ENCODE results near the gene POP4.
"Not testable (repeated sequence)": the region's sequence is repeated elsewhere in the genome, so short reads cannot be mapped to it uniquely, and the experiment has no call there.

Gene POP4

DNA sequence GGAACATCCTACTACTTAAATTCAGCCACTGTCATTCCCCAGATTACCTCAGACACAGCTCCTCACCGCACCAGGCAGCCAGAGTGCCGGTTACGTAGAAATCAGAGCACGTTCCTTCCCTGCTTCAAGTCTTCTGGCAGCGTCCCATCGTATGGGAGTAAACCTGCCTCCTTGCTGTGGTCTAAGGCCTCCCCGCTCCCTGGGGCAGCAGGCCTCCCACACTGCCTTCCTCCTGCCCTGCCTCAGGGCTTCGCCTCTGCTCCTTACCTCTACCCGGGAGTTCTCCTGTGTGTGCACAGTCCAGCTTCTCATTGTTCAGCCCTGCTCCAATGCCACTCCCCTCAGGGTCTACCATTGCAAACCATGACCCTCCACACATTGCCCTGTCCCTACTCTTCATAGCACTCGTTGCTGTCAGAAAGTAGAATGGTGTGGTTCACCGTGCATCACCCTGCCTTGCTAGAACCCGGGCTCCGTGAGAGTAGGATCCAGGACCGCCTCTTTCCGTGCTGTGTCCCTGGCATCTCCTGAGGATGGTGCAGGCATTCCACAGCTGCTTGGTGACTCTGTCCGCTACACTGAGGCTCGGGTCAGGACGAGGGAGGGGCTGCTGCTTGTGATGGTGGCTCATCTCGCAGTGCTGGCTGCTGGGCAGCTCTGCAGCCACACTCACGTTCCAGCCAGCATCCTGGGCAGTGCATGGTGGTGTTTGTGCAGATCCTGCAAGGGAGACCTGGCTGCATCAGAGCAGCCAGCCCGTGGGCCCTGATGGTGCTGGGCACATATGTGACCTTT, 6.9 kb downstream of the POP4 start:
- no peak for DNase-seq

DNA sequence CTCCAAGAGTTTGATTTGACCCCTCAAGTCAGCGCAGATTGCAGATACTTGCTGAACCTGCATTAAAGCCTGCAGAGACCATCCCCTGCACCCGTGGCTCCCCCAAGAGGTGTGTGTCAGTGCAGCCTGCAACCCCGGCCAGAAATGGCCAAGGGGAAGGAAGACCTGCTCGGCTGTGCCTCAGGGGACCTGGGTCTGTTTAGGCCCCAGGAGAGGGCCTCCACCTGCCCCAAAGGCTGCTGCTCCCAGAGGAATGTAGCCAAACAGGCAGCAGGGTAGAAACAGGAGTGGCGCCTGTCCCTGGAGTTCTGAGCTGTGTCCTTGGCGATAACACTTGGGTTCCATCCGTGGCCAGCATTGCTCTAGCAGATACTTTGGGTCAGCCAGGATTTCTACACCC, 8.0 kb downstream of the POP4 start:
- no peak for DNase-seq

DNA sequence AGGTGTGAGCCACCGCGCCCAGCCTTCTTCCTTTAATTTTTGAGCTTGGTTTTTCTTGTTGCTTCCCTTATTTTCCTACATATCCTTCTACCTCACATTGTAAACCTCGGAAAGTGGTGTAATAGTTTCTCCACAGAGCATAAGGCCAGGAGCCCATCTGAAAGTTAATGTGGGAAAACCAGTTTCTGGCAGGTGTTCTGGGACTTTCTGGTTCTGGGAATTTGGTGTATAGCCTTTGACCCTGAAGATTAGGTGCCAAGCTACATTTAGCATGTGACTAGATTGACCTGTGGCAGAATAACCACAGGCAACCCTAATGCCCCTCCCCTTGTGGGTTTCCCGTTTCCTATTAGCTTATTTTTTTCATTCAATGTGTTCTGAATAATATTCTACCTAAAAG, 8.7 kb downstream of the POP4 start:
- DNase-seq = no peak

DNA sequence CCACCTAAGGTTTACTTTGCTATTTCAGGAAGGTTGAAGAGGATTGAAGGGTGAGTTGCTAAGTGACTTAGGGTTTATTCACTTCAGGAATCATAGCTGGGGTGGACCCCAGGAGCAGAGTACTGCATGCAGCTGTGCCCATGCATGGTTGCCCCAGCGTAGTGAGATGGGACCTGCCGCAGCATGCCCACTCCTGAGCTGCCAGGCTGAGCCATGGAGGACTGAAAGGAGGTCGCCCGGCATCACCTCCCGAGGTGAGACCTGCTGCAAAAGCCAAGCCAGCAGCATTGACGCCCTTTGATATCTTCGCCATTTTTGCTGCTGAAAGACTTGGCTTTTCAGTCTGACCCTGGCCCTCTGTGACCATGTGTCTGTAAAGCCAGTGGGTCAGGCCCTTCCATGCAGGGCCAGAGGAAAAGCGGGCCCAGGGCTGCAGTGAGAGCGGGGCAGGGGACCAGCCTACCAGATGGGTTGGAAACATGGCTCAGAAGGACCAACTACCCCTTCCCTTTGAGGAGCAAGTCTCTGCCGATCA, 9.9 kb downstream of the POP4 start:
- DNase-seq = no peak

DNA sequence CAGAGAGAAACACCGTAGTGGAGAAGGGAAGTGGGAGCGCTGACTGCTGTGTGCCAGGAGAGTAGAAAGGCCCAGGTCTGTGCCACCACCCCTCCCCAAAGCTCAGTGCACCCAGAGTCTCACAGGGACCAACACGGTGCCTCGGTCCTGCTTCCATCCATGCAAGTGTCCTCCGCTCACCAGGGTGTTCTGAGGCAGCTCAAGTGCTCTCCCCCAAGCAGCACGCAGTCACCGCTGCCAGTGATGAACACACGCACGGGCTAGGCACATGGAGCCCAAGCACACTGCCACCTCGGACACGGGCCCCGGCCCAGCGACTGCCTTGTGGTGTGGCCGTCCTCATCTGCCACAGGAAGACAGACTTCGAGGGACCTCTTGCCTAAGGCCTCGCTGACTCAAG, 10.5 kb downstream of the POP4 start:
- no peak for DNase-seq

DNA sequence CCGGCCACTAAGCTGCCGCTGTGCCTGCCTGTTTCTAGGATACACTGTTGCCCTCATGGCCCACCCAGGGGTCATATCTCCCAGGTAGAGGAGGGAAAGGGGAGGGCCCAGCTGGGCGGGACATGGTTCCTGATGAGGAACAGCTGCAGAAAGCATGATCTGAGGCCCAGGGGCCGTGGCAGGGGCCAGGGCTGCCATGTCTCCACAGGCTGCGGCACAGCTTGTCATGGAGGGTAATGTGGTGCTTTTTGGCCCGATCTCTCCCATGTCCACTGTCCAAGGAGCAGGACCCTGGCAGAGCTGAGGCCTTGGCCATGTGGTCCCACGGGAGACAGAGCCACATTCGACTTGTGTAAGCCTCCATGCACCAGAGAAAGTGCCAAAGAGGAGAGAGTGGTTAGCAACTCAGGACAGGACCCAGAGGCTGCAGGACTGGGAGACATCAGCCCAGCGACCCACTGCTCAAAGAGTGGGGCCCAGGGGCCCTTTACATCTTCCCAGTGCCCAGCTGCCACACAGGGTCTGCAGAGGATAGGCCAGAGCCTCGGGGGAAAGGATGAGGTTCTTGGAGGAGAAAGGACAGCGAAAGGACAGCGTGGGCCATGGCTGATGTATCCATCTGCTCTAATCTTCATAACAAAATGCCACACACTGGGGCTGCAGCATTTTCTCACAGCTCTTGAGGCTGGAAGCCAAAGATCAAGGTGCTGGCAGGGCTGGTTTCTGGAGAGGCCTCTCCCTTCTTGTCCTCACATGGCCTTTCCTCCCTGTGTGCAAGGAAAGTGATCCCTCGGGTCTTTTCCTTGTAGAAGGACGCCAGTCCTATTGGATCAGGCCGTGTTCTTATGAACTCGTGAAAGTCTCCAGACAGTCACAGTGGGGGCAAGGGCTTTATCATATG, 11.5 kb downstream of the POP4 start:
- no peak for DNase-seq

DNA sequence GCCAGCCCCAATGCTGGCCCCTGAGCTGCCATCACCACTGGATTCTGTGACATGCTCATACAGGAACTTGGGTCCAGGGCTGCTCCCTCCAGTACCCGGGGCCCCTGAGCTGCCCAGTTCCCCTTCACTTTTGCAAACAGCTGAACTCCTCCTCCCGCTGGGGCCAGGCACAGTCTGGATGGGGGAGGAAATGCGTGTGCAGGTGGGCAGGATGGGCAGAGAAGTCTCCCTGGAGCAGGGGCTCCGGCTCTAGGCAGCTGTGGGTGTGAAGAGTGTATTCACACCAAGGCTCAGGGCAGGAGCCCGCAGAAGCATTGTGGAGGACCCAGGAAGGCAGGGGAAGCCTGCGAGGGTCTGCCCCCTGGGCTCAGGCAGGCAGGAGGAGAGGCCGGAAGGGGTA, 12.4 kb downstream of the POP4 start:
- no peak for DNase-seq

DNA sequence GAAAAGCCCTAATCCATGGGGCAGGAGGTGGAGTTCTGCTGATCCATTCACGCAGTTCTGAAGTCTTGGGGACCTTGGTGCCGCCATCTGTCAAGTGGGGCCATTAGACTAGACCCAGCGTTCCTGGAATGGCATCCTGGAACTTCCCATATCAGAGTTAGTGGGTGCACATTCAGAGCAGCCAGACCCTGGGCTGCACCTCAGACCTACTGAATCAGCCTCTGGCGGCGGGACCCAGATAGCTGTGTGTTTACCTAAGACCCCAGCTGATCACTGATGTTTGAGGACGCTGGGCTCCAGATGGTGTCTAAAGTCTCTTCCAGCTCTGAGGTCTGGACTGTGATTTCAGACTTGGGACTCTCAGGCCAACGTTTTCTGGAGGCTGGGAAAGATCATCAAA, 12.8 kb downstream of the POP4 start:
- DNase-seq = no peak

DNA sequence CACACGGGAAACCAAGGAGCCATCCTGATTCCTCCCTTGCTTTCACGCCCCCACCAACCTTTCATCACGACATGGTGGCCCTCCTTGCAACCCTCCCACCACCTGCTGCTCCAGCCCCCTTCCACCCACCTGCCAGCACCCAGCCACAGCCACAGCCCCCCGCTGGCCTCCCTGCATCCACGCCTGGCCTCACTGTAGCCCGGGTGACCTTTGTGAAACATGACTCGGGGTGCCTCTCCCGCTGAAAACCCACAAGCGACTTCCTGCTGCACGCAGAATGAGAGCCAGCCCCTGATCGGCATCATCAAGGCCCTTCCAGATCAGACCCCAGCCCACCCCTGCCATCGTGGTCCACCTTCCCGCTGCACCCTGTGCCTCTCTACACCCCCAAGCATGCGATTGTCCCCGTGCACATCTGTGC, 14.9 kb downstream of the POP4 start:
- DNase-seq = no peak

DNA sequence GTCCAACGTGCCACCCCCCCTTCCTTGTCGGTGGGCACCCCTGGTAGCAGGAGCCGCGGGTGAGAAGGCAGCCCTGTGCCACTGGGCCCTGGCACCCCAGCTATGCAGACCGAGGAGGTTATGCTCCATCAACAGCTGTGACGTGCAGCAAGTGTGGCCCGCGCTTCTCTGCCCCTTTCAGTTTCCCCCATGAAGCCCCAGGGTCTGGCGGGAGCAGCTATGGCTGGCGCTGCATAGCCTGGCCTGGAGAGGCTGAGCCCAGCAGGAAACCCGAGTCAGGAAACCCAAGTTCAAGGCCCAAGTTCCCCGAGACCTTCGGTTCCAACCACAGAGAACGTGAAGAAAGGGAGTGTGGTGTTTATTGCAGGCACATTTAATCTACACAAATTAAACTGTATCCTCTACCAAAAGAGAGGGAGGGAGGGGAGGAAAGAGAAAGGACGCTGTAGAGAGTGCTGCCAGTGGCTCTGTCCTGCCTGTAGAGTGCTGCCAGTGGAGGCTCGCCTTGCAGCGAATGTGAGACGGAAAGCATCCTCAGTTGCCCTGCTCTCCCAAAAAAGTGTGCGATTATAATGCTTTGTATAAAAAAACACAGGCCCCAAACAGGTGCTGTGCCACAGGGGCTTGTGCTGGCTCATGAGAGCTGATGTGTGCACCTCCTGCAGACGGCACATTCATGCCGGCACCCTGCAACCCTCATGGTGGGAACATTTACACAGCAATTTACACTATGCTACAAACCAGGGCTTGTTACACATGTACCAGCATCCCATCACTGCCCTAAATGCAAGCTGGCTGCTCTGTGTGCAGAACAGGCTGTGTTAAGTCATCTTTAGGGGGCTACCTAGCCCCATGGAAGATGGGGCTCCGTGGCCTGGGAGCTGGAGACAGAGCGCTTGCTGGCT, 16.3 kb downstream of the POP4 start:
- no peak for DNase-seq

DNA sequence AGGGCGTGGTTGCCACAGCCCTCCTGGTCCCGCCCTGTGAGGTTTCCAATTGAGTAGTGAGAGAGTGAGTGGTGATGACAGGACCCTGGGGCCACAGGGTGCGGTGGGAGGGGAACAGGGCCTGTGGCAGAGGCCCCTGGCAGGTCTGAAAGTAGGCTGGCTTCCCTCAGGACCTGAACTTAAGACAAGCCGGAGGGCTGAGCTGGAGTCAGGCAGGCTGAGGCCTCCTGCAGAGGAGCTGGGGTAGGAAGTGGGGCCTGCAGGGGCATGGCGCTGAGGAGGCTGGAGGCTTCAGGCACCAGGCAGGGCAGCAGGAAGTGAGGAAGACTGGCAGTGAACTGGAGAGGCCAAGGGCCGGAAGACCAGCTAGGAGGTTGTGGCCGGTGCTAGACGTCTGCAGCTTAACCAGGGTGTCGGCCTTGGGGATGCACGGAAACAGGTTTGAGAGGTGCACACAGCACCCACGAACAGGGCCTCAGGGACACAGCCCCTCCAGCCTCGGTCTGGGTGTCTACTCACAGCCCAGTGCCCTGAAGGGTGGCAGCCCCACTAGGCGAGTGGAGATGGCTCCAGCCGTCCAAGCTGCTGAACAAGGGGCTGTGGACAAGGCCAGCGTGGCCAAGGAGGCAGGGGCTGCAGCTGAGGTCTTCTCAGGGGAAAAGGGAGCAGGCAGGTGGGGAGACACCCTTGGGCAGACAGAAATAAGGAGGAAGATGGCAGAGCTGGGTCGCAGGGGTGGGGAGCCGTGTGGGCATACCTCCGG, 17.8 kb downstream of the POP4 start:
- no peak for DNase-seq

DNA sequence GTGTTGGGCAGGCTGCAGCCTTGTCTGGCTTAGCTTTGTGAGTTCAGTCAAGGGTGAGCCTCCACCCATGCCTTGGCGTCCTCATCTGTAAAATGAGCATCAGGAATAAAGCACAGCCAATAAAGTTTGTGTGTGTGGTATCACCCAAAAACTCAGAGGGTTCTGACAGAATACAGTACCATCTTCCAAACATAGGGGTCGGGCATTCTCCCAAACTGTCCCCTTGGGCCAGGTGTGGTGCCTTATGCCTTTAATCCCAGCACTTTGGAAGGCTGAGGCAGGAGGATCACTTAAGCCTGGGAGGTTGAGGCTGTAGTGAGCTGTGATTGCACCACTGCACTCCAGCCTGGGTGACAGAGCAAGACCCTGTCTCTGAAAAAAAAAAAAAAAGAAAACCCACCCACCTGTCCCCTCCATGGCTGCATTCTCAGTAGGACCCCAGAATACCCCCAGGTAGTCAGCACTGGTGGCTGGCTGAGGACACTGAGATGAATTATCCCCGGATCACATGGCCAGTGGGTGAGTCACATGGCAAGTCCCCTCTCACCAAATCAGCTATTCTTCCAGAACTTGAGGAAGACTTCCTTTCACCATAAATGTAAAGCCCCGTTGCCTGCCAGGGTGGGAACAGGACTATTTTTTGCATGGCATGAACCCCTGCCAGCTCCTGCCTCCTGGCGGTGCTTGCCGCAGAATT, 18.6 kb downstream of the POP4 start:
- DNase-seq = no peak

DNA sequence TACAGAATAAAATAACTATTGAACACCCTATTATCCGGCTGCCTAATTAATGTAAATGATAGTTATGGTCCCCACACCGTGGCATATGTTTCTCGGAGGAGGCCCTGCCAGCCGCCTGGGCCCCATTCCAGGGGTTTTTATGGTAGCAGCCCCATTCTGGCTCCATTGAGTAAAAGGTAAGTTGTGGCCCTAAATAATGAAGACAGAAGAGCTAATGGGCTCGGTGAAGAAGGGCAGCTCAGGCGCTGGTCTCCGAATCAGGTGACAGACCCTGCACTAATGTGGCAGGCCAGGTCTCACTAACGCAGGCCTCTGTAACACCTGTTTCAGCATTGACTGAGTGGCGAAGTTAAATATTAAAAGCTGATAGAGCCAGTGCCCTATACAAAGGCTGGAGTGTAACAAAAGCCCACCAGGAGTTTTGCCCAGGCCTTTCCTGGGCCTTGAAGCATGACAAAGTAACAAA, 19.1 kb downstream of the POP4 start:
- DNase-seq = no peak

DNA sequence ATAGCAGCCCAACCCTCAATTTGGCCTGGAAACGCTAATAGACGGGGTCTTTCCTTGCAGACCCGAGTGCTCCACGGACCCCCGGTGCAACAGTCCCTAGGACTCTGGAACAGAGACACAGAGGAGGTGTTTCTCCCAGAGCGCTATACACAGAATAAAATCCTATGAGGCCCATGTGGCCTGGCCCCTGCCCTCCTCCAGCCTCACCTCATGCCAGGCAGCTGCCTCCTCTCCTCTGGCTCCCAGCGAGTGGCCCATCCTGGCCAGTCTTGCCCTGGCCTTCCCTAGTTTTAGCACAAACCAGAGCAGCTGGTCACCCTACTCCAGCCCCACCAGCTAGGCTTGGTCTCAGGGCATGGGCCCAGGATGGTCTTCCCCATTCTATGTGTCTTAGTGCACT, 20.3 kb downstream of the POP4 start:
- no peak for DNase-seq

DNA sequence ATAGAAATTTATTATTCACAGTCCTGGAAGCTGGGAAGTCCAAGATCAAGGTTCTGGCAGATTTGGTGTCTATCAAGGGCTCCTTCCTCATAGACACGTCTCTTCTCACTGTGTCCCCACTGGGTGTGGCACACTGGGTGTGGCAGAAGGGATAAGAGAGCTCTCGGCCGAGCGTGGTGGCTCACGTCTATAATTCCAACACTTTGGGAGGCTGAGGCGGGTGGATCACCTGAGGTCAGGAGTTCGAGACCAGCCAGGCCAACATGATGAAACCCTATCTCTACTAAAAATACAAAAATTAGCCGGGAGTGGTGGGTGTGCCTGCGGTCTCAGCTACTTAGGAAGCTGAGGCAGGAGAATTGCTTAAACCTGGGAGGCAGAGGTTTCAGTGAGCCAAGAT, 20.7 kb downstream of the POP4 start:
- not testable (repeated sequence) for DNase-seq

DNA sequence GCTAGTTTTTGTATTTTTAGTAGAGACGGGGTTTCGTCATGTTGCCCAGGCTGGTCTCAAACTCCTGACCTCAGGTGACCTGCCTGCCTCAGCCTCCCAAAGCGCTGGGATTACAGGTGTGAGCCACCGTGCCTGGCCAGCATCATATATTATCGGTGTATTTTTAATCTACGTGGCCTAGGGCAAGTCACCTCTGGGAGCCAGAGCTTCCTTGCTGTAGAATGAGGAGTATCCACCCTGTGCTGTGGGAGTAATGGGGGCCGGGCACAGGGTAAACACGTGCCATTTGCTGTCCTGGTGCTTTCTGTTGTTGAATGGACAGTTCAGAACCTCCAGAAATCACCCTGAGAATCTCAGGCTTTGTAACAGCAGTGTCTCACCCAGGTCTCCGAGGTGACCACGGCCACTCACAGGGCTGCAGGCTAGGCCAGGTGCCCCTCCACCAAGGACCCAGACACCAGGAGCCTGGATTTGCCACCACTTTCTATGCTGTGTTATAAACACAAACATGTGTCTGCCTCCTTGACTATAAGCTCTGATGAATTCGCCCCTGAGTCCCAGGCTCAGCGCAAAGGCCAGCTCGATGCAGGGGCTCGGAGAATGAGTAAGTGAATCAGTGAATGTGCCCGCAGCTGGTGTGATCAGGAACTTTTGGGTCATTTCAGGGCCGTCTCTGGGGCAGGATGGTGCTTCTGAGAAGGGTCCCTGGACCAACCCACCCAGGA, 22.7 kb downstream of the POP4 start:
- no peak for DNase-seq

DNA sequence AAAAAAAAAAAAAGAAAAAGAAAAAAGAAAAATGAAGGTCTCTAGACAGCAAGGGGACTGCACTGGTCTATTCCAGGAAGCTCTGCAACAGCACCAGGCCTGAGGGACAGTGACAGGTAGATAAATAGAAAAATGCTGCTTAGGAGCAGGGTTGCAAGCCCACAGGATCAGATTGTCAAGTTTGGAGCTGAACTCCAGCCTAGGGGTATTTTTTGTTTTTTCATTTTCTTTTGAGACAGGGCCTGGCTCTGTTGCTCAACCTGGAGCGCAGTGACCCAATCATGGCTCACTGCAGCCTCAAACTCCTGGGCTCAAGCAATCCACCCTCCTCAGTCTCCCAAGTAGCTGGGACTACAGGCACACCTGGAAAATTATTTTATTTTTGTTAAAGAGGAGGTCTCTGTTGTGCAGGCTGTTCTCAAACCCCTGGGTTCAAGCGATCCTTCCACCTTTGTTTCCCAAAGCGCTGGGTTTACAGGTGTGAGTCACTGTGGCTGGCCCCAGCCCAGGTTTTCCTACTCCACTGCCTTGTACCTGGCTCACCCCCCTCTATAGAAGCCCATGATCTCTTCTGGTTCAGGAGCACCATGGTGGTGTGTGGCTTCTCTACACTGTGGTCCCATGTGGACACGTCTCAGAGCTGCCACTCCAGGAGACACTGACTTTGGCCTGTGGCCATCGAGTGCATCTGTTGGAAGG, 23.9 kb downstream of the POP4 start:
- DNase-seq = no peak

DNA sequence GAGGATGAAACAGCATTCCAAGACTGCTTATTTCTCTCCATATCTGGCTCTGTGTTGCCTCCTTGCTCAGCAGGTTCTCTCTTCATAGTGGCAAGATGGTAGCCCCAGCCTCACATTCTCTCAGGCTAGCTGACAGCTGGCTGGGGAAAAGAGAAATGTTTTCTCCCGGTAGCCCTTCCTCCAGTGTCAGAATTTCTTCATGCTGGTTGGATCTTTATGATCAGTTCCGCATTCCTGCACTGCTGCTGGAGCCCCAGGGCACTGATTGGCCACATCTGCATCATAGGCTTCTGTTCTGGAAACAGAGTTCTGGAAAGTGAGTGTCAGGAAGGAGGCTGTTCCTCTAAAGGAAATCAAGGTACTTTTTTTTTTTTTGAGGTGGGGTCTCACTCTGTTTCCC, 24.6 kb downstream of the POP4 start:
- DNase-seq = no peak

DNA sequence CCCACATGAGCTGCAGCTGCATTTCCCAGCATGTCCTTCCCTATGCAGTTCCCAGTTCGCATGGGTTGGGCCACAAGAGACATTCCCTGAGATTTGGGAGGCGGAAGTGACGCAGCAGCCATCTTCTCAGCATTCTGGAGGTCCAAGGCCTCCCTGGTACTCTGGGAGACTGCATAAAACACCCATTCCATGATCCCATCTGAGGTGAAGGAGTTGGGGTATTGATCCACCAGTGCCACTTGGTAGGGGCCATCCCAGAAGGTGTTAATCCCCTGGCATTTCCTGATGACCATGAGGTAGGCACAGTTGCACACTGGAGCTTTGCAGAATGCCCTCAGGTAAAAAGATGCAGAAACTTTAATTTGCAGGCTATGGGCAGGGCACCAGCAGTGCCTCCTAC, 25.4 kb downstream of the POP4 start:
- DNase-seq = no peak

DNA sequence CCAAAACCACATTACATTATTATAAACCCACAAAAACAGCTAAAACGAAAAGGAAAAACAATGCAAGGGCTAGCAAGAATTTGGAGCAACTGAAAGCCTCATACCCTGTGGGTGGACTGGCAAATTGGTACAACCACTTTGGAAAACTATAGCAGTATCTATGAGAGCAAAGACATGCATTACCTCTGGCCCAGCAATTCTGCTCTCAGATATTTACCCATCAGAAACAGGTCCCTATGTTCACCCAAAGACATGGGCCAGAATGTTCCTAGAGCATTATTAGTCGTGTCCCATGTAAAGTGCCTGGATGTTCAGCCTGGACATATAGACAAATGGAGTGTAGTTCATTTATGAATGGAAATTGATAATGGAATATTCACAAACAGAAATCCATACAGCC, 27.9 kb downstream of the POP4 start:
- no peak for DNase-seq
